HG03469 (cell line): ENCODE results near the gene EXD3.
A peak's percentile ranks its signal among the peaks of the same experiment; 100 is the strongest.

Experiments
- ATAC-seq: cut with Tn5 transposase; IDR thresholded peaks from one replicate; pipeline ENCODE4 v1.9.1; 2021; ENCODE audit warnings: mild to moderate bottlenecking, moderate library complexity, moderate number of reproducible peaks; ENCODE audit not compliant: unreplicated experiment

EXD3 gene

DNA sequence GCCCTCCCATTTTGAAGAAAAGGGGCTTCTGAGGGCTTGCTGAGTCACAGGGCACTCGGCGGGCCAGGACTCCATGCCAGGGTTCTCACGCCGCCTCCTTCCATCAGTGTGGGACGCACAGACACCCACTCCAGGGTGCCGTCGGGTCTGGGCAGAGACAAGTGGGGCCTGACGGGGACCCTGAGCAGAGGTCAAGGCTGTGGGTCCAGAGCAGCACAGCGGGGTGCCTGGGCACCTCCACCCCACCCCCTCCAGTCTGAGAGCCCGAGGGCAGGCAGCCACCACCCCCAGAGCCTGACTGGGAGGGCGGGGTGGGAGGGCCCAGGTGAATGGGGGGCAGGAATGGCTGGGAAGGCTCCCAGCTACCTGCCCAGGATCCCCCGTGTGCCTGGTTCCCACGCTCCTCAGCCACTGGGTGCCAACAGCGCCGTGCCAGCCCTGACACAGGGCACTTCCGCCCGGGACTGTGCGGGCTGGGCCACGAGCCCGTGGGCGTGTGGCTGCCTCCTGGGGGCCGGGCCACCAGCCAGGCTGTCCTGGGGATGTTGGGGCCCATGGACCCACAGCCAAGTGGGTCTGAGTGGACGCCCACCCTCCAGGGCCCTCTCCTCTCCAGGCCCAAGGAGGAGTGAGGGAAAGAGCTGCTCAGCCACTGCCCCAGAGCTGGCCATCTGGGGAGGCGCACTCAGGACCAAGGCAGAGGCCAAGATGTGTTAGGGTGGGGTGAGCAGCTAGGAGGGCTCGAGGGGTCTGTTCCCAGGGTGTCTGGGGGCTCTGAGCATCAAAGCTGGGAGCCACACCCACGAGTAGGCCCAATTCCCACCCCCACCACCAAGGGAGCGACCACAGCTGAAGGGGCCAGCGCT lies 110.7 kb downstream of the EXD3 start:
- ATAC-seq, result no peak

GRCh38 chr9:137311171-137311985 lies 111.6 kb downstream of the EXD3 start:
- ATAC-seq, result no peak

- ATAC-seq, result no peak
Measured at GRCh38 chr9:137310189-137311052, 112.5 kb downstream of the EXD3 start.

GRCh38 chr9:137309368-137310188 lies 113.4 kb downstream of the EXD3 start:
- no peak for ATAC-seq

GRCh38 chr9:137308057-137308619 lies 114.8 kb downstream of the EXD3 start:
- ATAC-seq, result no peak

- no peak for ATAC-seq
Measured at GRCh38 chr9:137307255-137308056, 115.5 kb downstream of the EXD3 start.

- no peak for ATAC-seq
Measured at GRCh38 chr9:137306850-137307254, 116.1 kb downstream of the EXD3 start.

- ATAC-seq, result no peak
Measured at GRCh38 chr9:137306066-137306849, 116.7 kb downstream of the EXD3 start.

DNA sequence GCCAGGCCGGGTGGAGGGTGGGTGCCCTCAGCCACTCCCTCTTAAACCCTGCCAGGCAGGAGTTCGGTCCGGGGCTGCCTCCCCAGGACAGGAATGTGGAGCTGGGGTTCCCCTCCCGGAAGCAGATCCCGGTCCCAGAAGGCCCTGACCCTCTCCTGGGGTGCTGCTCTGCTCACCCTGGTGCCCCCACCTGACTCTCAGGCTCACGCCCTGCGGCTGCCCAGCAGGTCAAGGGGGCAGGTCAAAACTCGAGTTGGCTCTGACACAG lies 117.2 kb downstream of the EXD3 start:
- ATAC-seq, result no peak

DNA sequence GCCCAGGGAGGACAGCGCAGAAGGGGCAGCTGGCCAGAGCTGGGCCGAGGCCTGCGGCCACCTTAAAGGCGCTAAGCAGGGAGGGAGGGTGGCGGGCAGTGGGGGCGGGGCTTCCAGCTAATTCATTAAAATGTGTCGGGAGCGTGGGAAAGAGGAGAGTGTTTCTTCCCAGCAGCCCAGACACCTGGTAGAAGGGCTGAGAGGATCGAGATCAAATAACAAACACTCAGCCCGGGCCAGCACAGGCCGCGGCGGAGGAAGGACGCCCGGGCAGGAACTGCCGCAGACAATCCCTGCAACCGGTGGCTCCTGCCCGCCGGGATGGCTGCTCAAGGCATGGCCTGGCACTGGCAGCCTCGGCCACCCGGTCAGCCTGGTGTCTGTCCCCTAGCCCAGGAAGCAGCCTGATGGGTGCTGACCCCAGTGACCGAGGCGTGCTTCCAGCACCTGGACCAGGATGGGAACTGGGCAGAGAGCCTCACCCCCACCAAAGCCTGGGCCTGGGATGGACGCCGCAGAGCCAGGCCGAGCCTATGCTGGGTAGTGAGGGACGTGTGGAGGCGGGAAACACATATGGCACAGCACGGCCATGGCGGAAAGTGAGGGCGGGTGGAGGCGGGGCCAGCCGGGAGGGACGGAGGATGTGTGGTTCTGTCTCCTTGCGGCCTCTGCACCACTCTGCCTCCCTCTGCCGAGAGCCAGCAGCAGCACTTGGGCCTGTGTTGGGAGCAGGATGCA lies 117.7 kb downstream of the EXD3 start:
- ATAC-seq, result no peak

GRCh38 chr9:137304383-137305059 lies 118.4 kb downstream of the EXD3 start:
- no peak for ATAC-seq

- ATAC-seq, result no peak
Measured at GRCh38 chr9:137303893-137304382, 119.0 kb downstream of the EXD3 start.

- ATAC-seq, result no peak
Measured at GRCh38 chr9:137303151-137303892, 119.6 kb downstream of the EXD3 start.

DNA sequence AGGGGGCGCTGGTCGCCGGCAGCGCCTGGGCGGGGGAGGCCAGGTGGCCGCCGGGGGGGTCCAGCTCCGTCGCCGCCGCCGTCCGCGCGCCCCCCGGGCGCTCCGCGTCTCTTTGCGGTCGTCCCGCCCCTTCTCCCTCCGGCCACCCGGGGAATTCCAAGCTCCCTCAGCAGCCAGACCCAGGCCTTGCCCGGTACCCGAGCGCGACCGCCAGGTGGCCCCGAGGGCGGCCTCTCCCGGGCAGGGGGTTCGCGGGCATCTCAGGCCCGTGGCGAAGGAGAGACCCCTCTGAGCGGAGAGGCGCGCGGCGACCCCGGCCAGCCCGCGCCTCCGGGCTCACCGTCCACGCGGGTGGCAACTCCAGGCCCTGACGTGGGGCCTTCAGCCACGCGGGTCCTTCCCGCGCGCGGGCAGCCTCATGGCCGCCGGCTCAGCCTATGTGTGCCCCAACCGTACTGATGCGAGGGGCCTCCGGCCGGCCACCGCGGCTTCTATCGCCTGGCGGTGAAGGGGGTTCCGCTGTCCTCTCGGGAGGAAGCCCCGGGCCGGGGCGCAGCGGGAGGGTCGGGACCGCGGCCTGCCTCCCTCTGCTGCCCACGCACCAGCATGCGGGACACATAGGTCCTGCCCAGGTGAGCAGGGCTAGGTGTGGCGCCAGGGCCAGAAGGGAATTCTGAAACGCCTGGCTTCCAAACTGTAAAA lies 120.4 kb downstream of the EXD3 start:
- peak; percentile 19 for ATAC-seq

- peak; percentile 41 for ATAC-seq
Measured at GRCh38 chr9:137302118-137302448, 120.9 kb downstream of the EXD3 start, which contains the start of gene NRARP. TSS of gene NRARP (minus strand) at chr9:137302271. CDS start at chr9:137301928, 343 bp downstream.
